G401 (cell line): Measurements from ENCODE around the gene NR2C2AP. TPM values are rescaled to one million over a fixed set of nuclear protein-coding genes. Genes with fewer than 3 reads are reported as not detected.

ENCODE experiments used
- DNase-seq: peaks from one replicate; pipeline ENCODE4 v3.0.0-alpha.2; 2015; ENCODE audit warnings: low spot score
- in situ Hi-C: cut with HindIII; loops from 2 replicates; pipeline ENCODE4 v1.10.0; 2016; ENCODE audit warnings: low sequenced_read_pairs, mixed read lengths
- total RNA-seq: library from RNA; depleted of rRNA; stranded (reverse); fragments of >200 nt; shearing (Covaris generic); gene quantifications from 2 replicates; pipeline ENCODE4 v1.2.3, GENCODE V29; 2014

NR2C2AP gene
- total RNA-seq, 1 experiment from 2014 or later: 22.2 TPM

DNA sequence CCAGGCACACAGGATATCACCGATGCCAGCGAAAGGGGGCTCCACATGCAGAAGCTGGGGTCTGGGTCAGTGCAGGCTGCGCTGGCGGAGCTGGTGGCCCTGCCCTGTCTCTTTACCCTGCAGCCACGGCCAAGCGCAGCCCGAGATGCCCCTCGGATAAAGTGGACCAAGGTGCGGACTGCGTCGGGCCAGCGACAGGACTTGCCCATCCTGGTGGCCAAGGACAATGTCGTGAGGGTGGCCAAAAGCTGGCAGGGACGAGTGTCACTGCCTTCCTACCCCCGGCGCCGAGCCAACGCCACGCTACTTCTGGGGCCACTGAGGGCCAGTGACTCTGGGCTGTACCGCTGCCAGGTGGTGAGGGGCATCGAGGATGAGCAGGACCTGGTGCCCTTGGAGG is 15.7 kb upstream of the NR2C2AP start:
- in situ Hi-C loops: no loop called here
- DNase-seq: no peak

DNA sequence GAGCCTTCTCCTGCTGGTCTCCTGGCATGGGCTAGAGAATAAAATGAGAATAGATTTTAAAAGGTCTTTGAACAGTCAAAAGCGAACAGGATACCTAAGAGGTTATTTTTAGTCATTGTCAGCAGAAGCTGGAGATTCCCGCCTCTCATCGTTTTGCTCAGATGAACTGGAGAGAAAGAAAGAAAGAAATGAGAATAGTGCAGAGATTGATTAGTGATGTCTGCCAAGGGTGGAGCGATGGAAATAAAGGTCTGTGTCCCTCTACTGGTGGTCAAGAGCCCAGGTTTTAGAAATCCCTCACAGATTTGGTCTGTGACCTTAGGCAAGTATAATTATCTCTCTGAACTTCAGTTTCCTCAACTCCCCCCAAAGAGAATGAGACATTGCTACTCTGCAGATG is 13.9 kb upstream of the NR2C2AP start:
- no peak for DNase-seq
- in situ Hi-C loops: no loop called here

DNA sequence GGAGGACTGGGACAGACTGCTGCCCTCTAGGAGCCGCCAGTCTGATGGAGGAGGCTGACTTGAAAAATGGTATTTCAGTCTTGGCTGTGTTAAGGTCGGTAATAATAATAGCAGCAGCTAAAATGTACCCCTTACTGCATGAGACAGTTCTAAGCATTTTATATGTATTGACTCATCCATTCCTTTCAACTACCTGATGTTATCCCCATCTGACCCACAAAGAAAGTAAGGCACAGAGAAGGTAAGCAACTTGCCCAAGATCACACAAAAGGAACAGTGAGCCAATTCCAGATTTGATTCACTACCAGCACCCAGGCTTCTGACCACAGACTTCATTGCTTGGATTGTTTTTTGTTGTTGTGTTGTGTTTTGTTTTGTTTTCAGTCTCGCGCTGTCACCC is 12.6 kb upstream of the NR2C2AP start:
- no peak for DNase-seq
- in situ Hi-C loops: no loop called here

DNA sequence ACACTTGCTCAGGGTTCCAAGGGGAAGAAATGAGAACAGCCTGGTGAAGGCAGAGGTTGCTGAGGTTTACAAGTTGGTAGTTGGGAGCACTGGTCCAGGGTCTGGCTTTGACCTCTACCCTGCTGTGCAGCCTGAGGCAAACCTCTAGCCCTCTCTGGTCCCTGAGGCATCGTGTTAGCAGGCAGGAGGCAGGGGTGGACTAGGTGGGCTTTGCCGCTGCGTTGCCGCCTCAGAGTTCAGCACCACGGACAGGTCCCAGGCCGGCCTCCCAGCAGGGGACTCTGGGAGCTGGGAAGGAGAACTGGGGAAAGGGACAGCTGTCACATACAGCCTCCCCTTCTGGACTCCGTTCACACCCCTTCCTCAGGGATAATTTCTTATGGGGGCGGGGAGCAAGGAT is 11.7 kb upstream of the NR2C2AP start:
- DNase-seq: no peak
- in situ Hi-C loops: no loop called here

DNA sequence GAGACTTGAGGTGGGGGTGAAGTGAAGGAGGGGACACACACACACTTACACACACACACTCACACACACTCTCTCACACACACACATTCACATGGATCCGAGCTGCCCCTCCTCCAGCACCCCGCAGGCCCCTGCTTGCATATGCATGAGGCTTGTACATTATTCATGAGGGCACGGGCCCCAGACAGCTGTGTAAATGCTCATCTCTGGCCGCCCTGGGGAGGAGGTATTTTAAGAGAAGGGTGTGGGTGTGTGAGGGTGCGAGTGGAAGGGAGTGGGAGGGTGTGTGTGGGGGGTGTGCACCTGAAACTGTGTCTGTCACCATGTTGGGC is 10.9 kb upstream of the NR2C2AP start:
- DNase-seq: no peak
- in situ Hi-C loops: no loop called here

DNA sequence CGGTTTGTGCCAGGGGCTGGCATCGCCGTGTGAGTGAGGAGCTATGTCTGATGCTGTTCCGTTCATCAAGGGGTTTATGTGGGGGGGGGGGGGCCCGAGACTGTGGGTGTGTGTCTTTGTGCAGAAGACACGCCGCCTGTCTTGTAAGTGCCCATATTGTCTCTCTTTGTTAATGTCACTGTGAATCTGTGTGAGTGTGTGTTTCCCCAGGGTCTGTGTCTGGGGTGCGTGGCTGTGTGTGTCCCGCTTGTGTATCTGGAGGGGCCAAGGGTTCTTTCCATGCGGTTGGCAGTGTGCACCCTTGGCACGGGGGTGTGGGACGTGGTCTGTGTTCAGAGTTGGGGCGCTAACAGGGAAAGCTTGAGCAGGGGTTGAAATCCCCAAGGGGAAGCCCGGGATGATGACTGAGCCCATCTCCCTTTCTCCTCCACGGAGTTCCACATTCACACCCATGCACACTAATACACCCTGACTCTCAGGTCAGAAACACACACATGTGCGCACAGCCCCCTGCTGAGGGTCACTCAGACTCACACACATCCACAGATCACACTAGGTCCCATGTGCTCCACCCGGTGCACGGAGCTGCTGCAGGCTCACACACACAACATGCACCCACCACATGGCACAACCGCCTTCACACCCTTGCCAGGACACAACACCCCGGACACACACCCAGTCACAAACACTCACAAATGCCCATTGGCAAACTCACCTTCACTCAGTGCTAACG is 10.4 kb upstream of the NR2C2AP start:
- in situ Hi-C loops: no loop called here
- no peak for DNase-seq

DNA sequence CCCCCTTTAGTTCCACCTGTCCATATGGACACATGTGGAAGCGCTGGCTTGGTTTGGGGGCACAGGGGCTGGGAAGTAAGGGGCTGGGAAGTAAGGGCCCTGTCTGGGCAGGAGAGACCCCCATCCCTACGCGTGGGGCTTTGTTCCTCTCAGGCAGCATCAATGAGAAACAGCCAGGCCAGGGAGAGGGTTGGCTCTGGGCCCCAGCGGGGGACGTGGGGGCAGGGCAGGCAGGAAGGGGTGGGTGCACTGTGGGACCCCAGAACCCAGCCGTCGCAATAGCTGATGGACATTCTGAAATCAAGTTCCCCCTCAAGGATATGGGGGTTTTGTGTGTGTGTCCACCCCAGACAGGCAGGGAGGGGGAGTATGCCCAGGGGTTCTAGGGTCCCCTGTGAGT is 9.7 kb upstream of the NR2C2AP start:
- in situ Hi-C loops: no loop called here
- no peak for DNase-seq

DNA sequence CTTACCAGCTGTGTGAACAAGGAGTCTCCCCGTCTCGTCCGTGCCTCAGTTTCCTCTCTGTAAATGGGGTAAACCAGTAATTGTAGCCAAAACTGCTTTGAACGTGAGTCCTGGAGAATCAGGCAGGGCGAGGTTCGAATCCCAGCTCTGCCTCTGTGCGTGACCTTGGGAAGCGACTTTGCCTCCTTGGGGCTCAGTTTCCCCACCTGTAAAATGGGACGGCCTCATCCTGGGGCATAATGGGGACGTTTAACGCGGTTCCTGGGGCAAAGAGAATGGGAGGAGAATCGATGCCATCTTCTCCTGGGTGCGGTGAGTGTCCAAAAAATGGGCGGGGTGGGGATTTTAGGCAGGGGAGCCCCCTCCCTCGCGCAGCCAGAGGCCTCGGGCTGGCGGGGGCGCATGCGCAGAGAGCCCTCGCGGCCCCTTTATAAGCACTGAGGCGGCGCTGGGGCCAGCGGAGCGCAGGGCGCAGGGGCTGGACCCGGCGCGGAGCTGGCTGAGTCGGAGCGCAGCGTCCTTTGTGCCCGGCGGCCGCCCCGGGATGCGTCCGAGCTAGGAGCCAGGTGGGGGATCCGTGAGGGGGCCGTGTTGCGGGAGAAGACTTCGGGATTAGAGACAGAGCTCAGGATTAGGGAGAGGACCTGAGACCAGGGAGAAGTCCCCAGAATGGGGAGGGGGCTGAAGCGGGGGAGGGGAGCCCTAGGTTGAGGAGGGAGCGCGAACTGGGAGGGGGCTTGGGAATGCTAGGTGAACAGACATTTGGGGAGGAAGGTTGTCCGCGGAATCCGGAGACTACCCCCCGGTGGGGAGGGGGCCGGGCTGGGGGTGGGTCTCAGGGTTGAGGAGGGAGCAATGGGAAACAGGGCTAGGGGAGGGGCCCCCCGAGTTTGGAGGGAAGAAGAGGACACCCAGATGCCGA is 8.5 kb upstream of the NR2C2AP start, which contains the start of gene NCAN:
Gene NCAN (plus strand): TSS at position 460 of the 922 bp plus-strand sequence. CDS start 4,996 bp downstream, outside the sequence.
- peak; percentile 40 for DNase-seq
- in situ Hi-C loops: no loop called here

DNA sequence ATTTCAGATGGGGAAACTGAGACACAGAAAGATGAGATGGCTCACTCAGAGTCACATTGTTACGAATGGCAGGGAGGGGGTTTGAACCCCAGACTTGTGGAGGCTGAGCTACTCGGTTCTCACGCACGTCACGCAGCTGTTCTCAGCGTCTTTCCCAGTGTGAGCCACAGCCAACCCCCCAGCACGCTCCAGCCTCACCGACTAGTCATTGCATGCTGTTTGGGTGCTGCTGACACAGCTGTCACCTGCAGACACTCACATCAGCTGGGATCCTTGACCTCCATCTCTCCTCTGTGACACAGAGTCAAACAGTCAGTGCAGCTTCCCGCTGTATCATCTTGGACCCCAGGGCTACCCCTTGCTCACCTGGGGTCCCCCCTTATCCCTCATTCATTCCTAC is 6.2 kb upstream of the NR2C2AP start:
- in situ Hi-C loops: no loop called here
- DNase-seq: no peak

DNA sequence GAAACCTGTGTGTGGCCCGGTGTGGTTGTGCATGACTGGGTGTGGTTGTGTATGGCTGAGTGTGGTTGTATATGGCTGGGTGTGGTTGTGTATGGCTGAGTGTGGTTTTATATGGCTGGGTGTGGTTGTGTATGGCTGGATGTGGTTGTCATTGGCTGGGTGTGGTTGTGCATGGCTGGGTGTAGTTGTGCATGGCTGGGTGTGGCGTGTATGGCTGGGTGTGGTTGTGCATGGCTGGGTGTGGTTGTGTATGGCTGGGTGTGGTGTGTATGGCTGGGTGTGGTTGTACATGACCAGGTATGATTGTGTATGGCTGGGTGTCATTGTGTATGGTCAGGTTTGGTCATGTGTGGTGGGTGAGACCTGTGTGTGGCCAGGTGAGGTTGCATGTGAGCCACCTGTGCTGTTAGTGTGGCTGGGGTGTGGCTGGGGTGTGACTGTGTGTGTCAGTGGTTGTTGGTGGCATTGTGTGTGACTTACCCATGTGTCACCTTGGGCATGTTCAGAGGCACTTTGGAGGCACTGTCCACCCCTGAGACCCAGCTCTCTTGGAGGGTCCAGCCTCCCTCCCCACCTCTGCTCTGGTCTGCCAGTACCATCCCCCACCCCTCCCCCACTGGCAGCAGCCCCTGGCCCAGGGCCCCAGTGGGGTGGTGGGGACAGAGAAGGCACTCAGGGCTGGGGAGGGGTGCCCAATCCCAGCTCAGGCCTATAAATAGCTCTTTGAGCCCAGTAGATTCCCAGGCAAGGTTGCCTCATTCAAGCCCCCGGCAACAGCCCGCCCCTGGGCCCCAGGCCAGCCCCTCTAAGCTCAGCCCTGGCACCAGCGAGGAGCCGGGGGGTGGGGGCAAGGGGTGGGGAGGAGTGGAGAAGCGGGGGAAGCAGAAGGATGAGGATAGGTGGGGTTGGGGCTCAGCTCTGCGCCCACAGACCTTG is 4.7 kb upstream of the NR2C2AP start:
- in situ Hi-C loops: no loop called here
- DNase-seq: peak; percentile 23

DNA sequence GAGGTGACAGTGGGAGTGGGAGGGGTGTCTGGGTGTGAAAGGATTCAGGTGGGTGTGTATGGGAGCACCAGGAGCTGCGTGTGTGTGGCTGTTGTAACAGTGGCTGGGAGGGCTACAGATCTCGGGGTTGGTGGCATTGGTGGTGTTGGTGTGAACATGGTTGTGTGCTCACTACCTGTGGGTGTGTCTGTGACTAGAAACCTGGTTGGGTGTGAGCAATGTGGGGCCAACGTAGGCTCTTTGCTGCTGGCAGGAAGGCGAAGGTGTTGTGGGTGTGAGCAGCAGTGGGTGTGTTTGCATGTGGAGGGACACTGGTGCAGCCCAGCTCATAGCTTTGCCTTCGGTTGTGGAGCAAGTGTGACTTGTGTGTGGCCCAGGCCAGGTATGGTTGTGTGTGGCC is 3.7 kb upstream of the NR2C2AP start:
- no peak for DNase-seq
- in situ Hi-C loops: no loop called here

DNA sequence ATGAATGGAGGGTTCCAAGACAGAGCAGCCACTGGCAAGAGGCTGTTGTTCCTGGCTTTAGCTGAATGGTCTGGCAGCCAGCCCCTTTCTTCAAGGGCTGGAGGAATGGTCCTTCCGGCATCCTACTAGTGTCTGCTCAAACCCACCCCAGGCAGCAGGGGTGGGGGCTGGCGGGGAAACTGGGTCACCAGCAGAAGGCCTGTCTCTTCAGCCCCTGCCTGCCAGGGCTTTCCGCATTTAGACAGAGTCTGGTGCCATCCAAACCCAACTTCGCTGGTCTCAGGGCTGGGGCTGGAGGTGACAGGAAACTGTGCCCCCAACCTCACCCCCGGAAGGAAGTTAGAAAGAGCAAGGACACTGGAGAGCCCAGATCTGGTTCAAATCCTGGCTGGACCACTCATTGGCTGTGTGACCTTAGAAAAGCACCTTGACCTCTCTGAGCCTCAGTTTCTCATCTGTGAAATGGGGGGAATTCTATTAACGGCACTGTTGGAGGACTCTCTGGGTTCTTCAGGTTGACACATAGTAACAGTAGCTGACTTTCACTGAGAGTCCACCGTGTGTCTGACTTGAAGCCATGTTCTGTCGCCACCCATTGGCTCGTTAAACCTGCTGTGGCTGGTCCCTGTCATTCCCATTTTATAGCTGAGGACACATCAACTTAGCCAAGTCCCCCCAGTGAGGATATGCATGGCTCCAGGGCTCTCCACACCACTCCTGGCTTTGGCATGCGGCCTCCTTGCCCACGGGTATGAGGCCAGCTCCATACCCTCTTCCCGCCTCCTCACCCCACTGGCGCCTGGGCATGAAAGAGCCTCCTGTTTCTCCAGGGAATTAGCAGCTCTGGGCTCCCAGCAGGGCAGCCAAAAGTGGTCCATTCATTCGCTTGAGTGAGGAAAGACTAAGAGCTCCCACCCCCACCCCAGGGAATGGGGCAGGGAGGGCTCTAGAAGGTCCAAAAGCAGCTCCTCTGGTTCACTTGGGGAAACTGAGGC is 2.5 kb upstream of the NR2C2AP start:
- in situ Hi-C loops: no loop called here
- DNase-seq: peak; percentile 37

DNA sequence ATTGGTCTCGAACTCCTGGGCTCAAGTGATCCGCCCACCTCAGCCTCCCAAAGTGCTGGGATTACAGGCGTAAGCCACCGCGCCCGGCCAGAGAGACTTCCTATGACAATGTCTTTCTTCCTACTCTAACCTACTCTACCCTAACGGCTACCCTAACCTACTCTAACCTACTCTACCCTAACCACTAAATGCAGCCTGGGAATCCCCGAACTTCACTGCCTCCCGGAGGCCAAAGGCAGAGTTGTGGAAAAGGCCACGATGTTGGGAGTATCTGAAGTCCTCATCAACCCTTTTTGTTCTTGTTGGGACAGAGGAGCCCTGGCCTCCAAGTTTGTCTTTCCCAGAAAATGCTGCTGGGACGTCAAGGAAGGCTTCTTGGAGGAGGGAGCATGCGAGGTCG is 967 bp upstream of the NR2C2AP start:
- in situ Hi-C loops: no loop called here
- no peak for DNase-seq

DNA sequence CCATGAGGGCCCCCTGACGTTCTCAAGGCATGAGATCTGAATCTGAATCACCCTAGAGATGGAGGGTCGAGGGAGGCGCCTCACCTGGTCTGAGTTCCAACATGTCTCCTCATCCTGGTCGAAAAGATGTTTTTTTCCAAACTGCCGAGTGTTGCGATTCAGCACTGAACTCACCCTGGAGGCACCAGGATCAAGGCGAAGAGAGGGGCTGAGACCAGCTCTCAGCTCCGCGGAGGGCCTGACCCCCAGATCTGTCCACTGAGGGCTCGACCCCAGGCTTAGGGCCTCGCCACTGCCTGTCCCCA is 555 bp downstream of the NR2C2AP start:
- DNase-seq: peak; percentile 12
- in situ Hi-C loops: no loop called here

DNA sequence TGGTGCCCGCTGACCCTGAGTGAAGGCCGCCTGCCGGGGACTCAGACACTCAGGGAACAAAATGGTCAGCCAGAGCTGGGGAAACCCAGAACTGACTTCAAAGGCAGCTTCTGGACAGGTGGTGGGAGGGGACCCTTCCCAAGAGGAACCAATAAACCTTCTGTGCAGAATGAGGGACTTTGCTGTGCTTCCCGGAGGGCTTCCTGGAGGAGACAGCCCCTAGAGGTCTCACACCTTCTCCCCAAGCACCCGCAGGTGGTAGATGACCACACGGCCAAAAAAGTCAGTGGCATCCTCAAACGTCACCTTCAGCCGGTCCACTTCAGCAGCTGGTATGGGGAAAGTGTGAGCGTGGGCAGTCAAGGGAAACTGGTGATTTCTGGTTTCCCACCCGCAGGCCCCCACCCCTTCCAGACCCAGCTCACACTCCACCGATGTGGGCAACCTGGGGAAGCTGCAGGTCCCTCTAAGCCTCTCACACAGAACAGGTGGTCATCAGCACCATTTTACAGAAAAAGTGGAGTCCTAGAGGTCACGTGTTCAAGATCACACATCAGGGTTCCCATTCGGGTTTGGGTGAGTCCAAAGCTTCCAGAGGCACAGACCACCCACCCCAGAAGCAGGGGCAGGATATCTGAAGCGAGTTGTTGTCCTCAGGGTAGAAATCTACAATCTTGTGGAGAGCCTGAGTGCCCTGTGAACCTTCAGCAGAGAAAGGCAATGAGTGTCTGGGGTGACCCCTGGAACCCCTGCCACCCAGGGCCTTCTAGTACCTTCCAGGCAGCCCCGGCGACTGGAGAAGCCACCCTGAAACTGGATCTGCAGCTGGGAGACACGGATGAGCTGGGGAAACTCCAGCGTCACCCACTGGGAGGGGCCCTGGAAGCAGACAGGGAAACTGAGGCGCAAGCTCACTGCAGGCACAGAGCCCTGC is 1.2 kb downstream of the NR2C2AP start:
- DNase-seq: no peak
- in situ Hi-C loops: no loop called here

DNA sequence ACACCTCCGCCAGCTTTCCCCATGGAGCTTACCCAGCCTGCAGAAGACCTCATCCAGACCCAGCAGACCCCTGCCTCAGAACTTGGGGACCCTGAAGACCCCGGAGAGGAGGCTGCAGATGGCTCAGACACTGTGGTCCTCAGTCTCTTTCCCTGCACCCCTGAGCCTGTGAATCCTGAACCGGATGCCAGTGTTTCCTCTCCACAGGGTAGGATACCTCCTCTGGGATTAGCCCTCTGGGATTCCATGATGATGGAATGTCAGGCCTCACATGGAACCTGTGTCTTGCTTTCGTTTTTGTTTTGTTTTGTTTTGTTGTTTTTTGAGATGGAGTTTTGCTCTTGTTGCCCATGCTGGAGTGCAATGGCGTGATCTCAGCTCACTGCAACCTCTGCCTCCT is 9.3 kb downstream of the NR2C2AP start:
- in situ Hi-C loops: loop anchor here (10.0 kb wide), 1 partner anchor 61 kb away; no protein-coding TSS in a partner anchor
- DNase-seq: no peak

DNA sequence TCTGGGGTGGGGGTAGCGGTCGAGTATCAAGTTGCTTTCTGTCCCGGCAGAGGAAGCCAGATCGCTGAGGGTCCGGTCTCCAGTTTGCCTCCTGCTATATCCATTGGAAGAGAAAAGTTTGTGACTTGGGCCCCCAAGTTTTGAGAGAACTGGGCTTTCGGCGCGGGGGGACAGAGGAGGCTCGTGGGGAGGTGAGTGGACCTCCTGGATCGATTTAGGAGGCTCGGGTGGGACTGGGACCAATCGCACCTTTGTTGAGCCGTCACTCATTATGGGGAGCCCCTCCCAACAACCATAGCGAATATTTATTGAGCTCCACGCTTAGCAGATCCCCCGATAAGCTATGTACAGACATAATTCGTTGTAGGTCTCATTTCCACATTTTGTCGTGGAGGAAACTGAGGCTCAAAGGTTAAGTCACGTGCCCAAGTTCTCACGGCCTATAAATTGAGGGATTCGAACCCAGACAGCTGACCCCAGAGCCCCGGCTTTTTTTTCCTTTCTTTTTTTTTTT is 10.2 kb downstream of the NR2C2AP start:
- DNase-seq: no peak
- in situ Hi-C loops: loop anchor here (10.0 kb wide), 1 partner anchor 62 kb away; no protein-coding TSS in a partner anchor
